Right cardiac atrium (tissue), 5 donors: ENCODE data around the gene HMCES. TPM values are rescaled to one million over a fixed set of nuclear protein-coding genes. Genes with fewer than 3 reads are reported as not detected.

Experiments used
- ATAC-seq, 2 donors: fragments of 200-7000 bp; cut with Tn5 transposase; one replicate each; pipeline versions ENCODE4 v1.8.0 to v1.9.1; 2020; ENCODE audit warnings: moderate library complexity in 2 of 2, mild to moderate bottlenecking in 1 of 2
- DNase-seq, 3 donors: peaks; one replicate each; pipeline ENCODE4 v3.0.0-alpha.2; 2020
- H3K27ac ChIP-seq: one replicate; pipeline ENCODE4 v1.5.1; 2013; ENCODE audit warnings: mild to moderate bottlenecking, low read length, control low read depth, moderate library complexity
- H3K27me3 ChIP-seq: one replicate; pipeline ENCODE4 v1.6.1; 2013; ENCODE audit not compliant: control insufficient read depth, insufficient read depth
- H3K4me1 ChIP-seq: one replicate; pipeline ENCODE4 v1.6.1; 2013; ENCODE audit warnings: low read length; ENCODE audit not compliant: control insufficient read depth, insufficient read depth
- H3K4me3 ChIP-seq: one replicate; pipeline ENCODE4 v1.5.1; 2013; ENCODE audit warnings: low read length, control low read depth
- H3K9me3 ChIP-seq: one replicate; pipeline ENCODE4 v1.6.1; 2013; ENCODE audit warnings: low read length; ENCODE audit not compliant: control insufficient read depth
- WGBS: extraction: QIAGEN DNeasy Blood & Tissue Kit; methylation state at CpG from one replicate; pipeline ENCODE4 v1.1.7; 2013; 5-methylcytosine and 5-hydroxymethylcytosine counted together
- intact Hi-C, 4 donors: fragments of 100-400 bp; cut with DNase I; formaldehyde crosslinking; loops; one replicate each; pipeline versions ENCODE4 v1.11.0 to v1.14.0; 2022 to 2023
- microRNA-seq, 2 donors: library from miRNA; unstranded; fragments of <30 nt; microRNA quantifications; one replicate each; pipeline ENCODE4 v1.2.0, GENCODE V29; 2020 to 2021
- polyA plus RNA-seq: library from polyadenylated mRNA; stranded (reverse); fragments of 200-250 nt; gene quantifications from one replicate; pipeline ENCODE4 v1.2.3, GENCODE V29; 2013
- total RNA-seq, 4 donors: library from RNA; stranded (reverse); fragmentation: NEBNext Ultra II Directional; extraction: Animal tissue kit (Norgen Biotek cat#: 25700); gene quantifications; one replicate each; pipeline ENCODE4 v1.2.1, GENCODE V29; 2021
- donor health status: healthy with polysubstance abuse.
- donor health status: DM: no; HTN: yes; CAD: no.
- donor health status: DM: no; HTN: no; CAD: no.
- donor health status: DM: no; HTN: yes; CAD: no; lungs with severe emphysema.
- donor health status: DM: yes; HTN: yes; CAD: no.

Gene HMCES
- total and polyA plus RNA-seq, 5 donors, result 37.0 to 53.2 (median 39.2) TPM

- no peaks in the 10 kb centered on the region for H3K27me3 ChIP-seq
- DNase-seq, result no peak
- intact Hi-C loops, result no loop called here
- WGBS, result 84% methylated on average over 8 of the region's 8 CpGs
- no peak for ATAC-seq
- no peak overlapping the region for H3K27ac ChIP-seq
- H3K4me3 ChIP-seq, result no peak overlapping the region
- no peaks in the 10 kb centered on the region for H3K9me3 ChIP-seq
- H3K4me1 ChIP-seq, result no peaks in the 10 kb centered on the region
Measured at GRCh38 chr3:129352045-129352444, 73.4 kb downstream of the HMCES start.

GRCh38 chr3:129352650-129353588, 74.2 kb downstream of the HMCES start:
- Histone ChIP-seq H3K27me3 (no peaks in the 10 kb centered on the region), H3K4me3 (no peak overlapping the region), H3K27ac (peak overlapping the region; percentile 8), H3K4me1 (no peaks in the 10 kb centered on the region), H3K9me3 (no peaks in the 10 kb centered on the region)
- intact Hi-C loops, result no loop called here
- WGBS, result 67% methylated on average over 14 of the region's 14 CpGs
- peak in 1 of 2 donors; percentile 28 for ATAC-seq
- no peak for DNase-seq

GRCh38 chr3:129353589-129353941, 74.9 kb downstream of the HMCES start:
- WGBS, result 73% methylated on average over 5 of the region's 5 CpGs
- intact Hi-C loops, result no loop called here
- Histone ChIP-seq H3K27ac (peak overlapping the region; percentile 8), H3K27me3 (no peaks in the 10 kb centered on the region), H3K4me3 (no peak overlapping the region), H3K4me1 (peaks cover 3% of the 10 kb centered on the region), H3K9me3 (no peaks in the 10 kb centered on the region)
- no peak for DNase-seq
- ATAC-seq, result no peak

Small RNAs within 50 kb of the gene (microRNA-seq; reads per million reads assigned to microRNA genes)
- gene MIR6826, result 0 reads per million in 2 donors

Other genes starting within 250 kb of the HMCES start
- not detected for gene GP9, start 218.1 kb upstream of the HMCES start, total RNA-seq
- not detected for gene GP9, start 218.1 kb upstream of the HMCES start, polyA plus RNA-seq
- 1 to 10 TPM; 6.2 to 8.7 (median 7.4) TPM for gene RAB43, start 157.1 kb upstream of the HMCES start, total RNA-seq
- gene RAB43, start 157.1 kb upstream of the HMCES start, polyA plus RNA-seq, result 4.7 TPM
- gene ISY1, start 117.8 kb upstream of the HMCES start, total RNA-seq, result 10 to 100 TPM; 22.7 to 30.6 (median 27.3) TPM
- 17.4 TPM for gene ISY1, start 117.8 kb upstream of the HMCES start, polyA plus RNA-seq
- 100 to 1,000 TPM; 368 to 537 (median 429) TPM for gene CNBP, start 95.0 kb upstream of the HMCES start, total RNA-seq
- 453 TPM for gene CNBP, start 95.0 kb upstream of the HMCES start, polyA plus RNA-seq
- gene COPG1, start 29.3 kb upstream of the HMCES start, total RNA-seq, result 100 to 1,000 TPM in 3 of 4 donors, 10 to 100 TPM in 1; 76.3 to 133 (median 108) TPM
- gene COPG1, start 29.3 kb upstream of the HMCES start, polyA plus RNA-seq, result 83.2 TPM
- under 1 TPM; 0.34 to 0.72 (median 0.42) TPM for gene EFCAB12, start 149.8 kb downstream of the HMCES start, total RNA-seq
- gene EFCAB12, start 149.8 kb downstream of the HMCES start, polyA plus RNA-seq, result 0.29 TPM
- gene MBD4, start 161.1 kb downstream of the HMCES start, total RNA-seq, result 10 to 100 TPM; 25.3 to 52.1 (median 25.7) TPM
- 17.5 TPM for gene MBD4, start 161.1 kb downstream of the HMCES start, polyA plus RNA-seq
- 10 to 100 TPM; 30.7 to 46.4 (median 35.9) TPM for gene IFT122, start 161.4 kb downstream of the HMCES start, total RNA-seq
- gene IFT122, start 161.4 kb downstream of the HMCES start, polyA plus RNA-seq, result 17.7 TPM
- gene RHO, start 249.8 kb downstream of the HMCES start, total RNA-seq, result not detected
- not detected for gene RHO, start 249.8 kb downstream of the HMCES start, polyA plus RNA-seq